K562 (cell line): ENCODE data around the gene TRIAP1.

Source experiments
- MEF2A ChIP-seq: IDR thresholded peaks from 2 replicates; pipeline ENCODE4 v1.6.1; 2011; ENCODE audit warnings: low read depth, mild to moderate bottlenecking, low read length, moderate library complexity; ENCODE audit not compliant: control insufficient read depth
- NFIC ChIP-seq: fragments of 450-650 bp; IDR thresholded peaks from 2 replicates; pipeline ENCODE4 v1.6.1; 2017; ENCODE audit warnings: mild to moderate bottlenecking, inconsistent platforms
- PREB ChIP-seq: sonication (generic); formaldehyde crosslinking; IDR thresholded peaks from 2 replicates; pipeline ENCODE4 v1.8.1; 2023; ENCODE audit warnings: mild to moderate bottlenecking, missing genetic modification reagents
- PTRF ChIP-seq: fragments of 450-650 bp; IDR thresholded peaks from 2 replicates; pipeline ENCODE4 v1.6.1; 2016; ENCODE audit warnings: mild to moderate bottlenecking, missing genetic modification characterization, missing compliant biosample characterization
- REST ChIP-seq, 2 experiments: fragments of 450-650 bp; formaldehyde crosslinking in 1 of 2; IDR thresholded peaks; 2 replicates each; pipeline versions ENCODE4 v1.4.0 to v1.6.1; 2014 to 2020; ENCODE audit warnings: mild to moderate bottlenecking in 2 of 2, borderline replicate concordance in 1 of 2, low read depth in 1 of 2
- SLC30A9 ChIP-seq: fragments of 250-450 bp; sonication (Bioruptor Pico); IDR thresholded peaks from 2 replicates; pipeline ENCODE4 v1.8.0; 2022; ENCODE audit warnings: mild to moderate bottlenecking, moderate library complexity
- ZNF165 ChIP-seq: fragments of 250-450 bp; sonication (Bioruptor Pico); IDR thresholded peaks from 2 replicates; pipeline ENCODE4 v1.4.0; 2020; ENCODE audit warnings: borderline replicate concordance
- ZZZ3 ChIP-seq: fragments of 450-650 bp; IDR thresholded peaks from 2 replicates; pipeline ENCODE4 v1.6.1; 2016; ENCODE audit warnings: antibody characterized with exemption, mild to moderate bottlenecking, moderate library complexity

- no peak for TF ChIP-seq ZZZ3
- no peak for TF ChIP-seq PREB (CRISPR knock-in tag)
- no peak for TF ChIP-seq SLC30A9 (CRISPR knock-in tag)
- TF ChIP-seq REST (IDR thresholded peaks at IDR 0.05; ENCODE audit: borderline replicate concordance), result no peak
- TF ChIP-seq REST (CRISPR knock-in tag; IDR thresholded peaks at IDR 0.05; ENCODE audit: low read depth), result no peak
- TF ChIP-seq MEF2A, result no peak
- no peak for TF ChIP-seq PTRF (tag)
- no peak for TF ChIP-seq ZNF165 (CRISPR knock-in tag)
- no peak for TF ChIP-seq NFIC
Measured at GRCh38 chr12:120412421-120412820, 33.8 kb downstream of the TRIAP1 start.
